AG10803 (cell line): ENCODE results near the gene CRTC1.
"Not testable (repeated sequence)": the region's sequence is repeated elsewhere in the genome, so short reads cannot be mapped to it uniquely, and the experiment has no call there.

Source experiments
- DNase-seq: peaks from one replicate; pipeline ENCODE4 v3.0.0; 2010; ENCODE audit warnings: low read depth
- H3K4me3 ChIP-seq: 2 replicates; pipeline ENCODE4 v1.5.1; 2011; ENCODE audit warnings: mild to moderate bottlenecking, low read length, control low read depth
- CTCF ChIP-seq: conservative IDR thresholded peaks from 2 replicates; pipeline ENCODE4 v1.5.1; 2011; ENCODE audit warnings: mild to moderate bottlenecking, low read length, control low read depth, inconsistent platforms

Gene CRTC1

GRCh38 chr19:18719541-18719940 is 36.1 kb downstream of the CRTC1 start:
- no peak for DNase-seq
- no peak for TF ChIP-seq CTCF
- H3K4me3 ChIP-seq, result no peak overlapping the region

- DNase-seq, result no peak
Observed at GRCh38 chr19:18723871-18724377, 40.4 kb downstream of the CRTC1 start.

GRCh38 chr19:18725841-18726770 is 42.6 kb downstream of the CRTC1 start:
- H3K4me3 ChIP-seq, result no peak overlapping the region
- TF ChIP-seq CTCF, result no peak
- DNase-seq, result no peak

More at GRCh38 chr19:18723871-18724377, 40.4 kb downstream of the CRTC1 start:
- no peak for TF ChIP-seq CTCF
- H3K4me3 ChIP-seq, result no peak overlapping the region

- no peak overlapping the region for H3K4me3 ChIP-seq
- DNase-seq, result no peak
- TF ChIP-seq CTCF, result no peak
Observed at GRCh38 chr19:18726846-18727245, 43.4 kb downstream of the CRTC1 start.

- not testable (repeated sequence) for DNase-seq, H3K4me3 ChIP-seq
Observed at GRCh38 chr19:18727602-18728001, 44.1 kb downstream of the CRTC1 start.

GRCh38 chr19:18729933-18730530 is 46.6 kb downstream of the CRTC1 start:
- TF ChIP-seq CTCF, result no peak
- DNase-seq, result no peak
- no peak overlapping the region for H3K4me3 ChIP-seq

GRCh38 chr19:18730885-18731513 is 47.5 kb downstream of the CRTC1 start:
- DNase-seq, result no peak
- no peak for TF ChIP-seq CTCF
- H3K4me3 ChIP-seq, result no peak overlapping the region
